SKM-1 treated with dmso at 0.1 percent for 144 hours (cell line): Measurements from ENCODE around the gene RAB3D.
"Not testable (repeated sequence)": the region's sequence is repeated elsewhere in the genome, so short reads cannot be mapped to it uniquely, and the experiment has no call there.

Source experiments
- DNase-seq: peaks from one replicate; lab custom pipeline; 2025; ENCODE audit not compliant: unreplicated experiment; lab: John Stamatoyannopoulos, UW

Gene RAB3D

DNA sequence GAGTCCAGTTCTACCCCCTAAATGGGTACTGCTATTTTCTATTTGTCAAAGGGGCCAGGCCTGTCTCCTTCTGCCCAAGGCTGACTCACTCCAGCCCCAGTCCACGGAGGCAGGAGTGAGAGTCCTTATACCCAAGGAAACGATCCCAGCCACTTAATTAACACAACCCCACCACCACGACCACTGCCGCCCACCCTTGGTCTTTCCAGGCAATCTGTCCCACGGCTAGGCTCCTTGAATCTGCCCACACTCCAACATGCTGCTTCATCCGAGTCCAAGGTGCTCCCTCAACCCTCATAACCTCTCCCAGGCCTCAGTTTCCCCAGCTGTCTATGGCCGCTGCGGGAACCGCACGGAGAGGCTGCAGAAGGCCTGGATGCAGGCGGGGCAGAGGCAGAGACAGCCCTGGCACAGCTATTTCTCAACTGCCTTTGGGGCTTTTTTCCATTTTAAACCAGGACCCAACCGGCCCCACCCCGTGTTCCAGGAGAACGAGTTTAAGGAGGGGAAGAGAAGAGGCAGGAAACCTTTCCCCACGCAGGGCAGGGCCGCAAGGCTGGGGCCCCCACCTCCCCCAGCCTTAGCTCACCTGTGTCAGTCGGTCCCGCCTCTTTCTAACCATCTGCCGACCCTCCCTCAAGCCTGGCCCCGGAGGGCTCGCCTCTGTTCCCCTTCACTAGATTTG is 746 bp downstream of the RAB3D start:
- no peak for DNase-seq

DNA sequence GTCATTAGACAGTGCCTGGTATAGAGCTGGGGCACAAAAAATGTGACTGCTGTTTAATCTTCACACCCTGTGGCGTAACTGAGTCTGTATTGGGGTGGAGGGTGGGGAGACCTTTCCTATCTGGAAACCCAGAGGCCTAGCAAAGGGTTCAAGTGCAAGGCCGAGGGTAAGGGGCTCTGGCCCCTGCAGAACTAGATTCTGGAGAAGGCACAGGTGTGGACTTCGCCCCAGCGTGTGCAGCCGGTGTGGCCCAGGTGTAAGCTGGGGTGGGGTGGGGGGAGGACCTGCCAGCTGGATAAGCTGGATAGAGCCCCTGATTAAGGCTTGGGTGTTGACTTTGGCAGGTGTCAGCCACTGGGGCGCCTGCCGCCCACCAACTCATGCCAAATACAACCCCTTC is 1.3 kb downstream of the RAB3D start:
- no peak for DNase-seq

DNA sequence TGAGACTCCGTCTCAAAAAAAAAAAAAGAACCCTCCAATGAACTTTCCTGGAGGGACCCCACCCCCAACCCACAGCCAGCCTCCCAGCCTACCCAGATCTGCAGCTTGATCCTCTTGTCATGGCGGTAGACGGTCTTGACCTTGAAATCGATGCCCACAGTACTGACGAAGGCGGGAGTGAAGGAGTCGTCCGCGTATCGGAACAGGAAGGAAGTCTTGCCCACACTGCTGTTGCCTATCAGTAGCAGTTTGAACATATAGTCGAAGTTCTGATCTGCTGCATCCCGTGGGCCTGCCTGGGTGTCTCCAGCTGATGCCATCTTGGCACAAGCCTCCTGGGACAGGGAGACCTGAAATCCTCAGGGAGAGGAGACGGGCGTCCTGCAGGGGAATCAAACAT is 2.4 kb downstream of the RAB3D start:
- no peak for DNase-seq

DNA sequence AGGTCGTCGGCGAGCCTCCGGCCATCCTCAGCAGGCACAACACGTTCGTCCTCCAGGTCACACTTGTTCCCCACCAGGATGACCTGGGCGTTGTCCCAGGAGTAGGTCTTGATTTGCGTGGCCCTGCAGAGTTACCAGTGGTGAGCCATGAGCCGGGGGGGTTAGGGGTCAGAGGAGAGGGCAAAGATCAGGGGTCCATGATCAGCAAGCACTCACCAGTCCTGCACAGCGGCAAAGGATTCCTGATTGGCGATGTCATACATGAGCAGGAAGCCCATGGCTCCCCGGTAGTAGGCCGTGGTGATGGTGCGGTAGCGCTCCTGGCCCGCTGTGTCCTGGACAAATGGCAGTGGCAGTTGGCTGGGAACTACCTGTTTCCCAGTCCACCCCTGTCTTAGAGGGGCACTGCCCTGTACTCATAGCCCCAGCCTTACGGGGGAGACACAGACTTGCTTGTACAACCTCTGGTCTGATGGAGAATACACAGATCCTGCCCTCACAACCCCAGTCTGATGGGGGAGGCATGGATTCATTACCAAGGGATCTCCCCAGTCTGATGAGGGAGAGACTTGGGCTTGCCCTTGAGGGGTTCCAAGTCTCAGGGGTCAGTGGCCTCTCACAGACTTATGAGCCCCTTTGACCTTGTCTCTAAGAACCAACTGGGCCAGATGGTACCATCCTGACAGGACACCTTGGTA is 3.9 kb downstream of the RAB3D start:
- no peak for DNase-seq

DNA sequence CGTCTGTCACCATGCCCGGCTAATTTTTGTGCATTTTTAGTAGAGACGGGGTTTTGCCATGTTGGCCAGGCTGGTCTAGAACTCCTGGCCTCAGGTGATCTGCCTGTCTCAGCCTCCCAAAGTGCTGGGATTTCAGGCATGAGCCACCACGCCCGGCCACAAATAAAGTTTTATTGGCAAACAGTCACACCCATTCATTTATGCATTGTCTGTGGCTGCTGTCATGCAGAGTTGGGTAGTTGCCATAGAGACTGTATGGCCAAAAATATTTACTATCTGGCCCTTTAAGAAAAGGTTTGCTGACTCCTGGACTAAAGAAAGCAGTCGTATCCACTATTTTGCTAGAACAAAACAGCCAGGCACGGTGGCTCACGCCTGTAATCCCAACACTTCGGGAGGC is 5.6 kb downstream of the RAB3D start:
- DNase-seq = not testable (repeated sequence)

DNA sequence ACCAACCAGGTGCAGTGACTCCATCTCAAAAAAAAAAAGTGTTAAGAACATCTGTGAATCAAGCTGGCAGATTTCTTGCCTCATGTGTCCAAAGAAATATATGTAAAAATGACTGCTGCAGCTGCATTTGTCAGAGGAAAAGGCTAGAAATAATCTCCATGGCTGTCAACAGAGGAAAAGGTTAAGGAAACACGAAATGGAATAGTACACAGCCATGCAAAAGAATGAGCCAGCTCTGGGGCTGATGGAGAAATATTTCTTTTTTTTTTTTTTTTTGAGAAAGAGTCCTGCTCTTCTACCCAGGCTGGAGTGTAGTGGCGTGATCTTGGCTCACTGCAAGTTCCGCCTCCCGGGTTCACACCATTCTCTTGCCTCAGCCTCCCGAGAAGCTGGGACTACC is 6.6 kb downstream of the RAB3D start:
- DNase-seq = no peak

DNA sequence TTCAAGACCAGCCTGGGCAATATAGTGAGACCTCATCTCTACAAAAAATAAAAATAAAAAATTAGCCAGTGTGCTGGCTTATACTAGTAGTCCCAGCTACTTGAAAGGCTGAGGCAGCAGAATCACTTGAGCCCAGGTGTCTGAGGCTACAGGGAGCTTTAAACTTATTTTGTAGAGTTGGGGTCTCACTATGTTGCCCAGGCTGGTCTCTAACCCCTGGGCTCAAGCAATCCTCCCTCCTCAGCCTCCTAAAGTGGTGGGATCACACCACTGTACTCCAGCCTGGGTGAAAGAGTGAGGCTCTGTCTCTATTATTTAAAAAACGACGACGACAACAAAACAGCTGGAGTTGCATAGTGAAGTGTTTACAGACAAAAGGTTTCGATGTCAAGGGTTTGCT is 8.0 kb downstream of the RAB3D start:
- no peak for DNase-seq

DNA sequence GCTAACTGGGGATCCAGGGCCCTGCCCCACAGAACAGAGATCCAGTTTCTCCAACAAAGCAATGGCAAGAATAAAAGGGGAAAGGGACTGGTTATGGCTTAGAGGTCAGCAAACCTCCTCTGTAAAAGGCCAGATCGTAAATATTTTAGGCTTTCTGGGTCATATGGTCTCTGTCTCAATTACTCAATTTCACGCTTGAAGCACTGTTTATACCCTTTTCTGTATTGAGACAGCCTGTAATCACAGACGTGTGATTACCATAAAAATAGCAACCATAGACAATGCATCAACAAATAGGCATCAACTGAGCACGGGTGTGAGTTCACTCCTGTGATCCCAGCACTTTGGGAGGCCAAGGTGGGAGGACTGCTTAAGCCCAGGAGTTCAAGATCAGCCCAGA is 9.3 kb downstream of the RAB3D start:
- no peak for DNase-seq

DNA sequence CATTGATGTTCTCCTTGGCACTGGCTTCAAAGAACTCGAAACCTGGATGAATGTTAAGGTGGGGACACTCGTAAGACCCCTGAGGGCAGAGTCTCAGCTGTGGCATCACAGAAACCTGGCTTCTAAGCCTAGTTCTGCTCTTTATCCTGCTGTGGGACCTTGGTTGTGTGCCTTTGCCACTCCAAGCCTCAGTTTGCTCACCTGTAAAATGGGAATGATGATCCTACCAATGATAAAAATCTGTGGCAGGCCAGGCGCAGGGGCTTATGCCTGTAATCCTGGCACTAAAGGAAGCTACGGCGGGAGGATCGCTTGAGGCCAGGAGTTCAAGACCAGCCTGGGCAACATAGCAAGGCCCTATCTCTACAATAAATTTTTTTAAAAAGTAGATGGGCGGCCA is 13.9 kb downstream of the RAB3D start:
- DNase-seq = no peak

DNA sequence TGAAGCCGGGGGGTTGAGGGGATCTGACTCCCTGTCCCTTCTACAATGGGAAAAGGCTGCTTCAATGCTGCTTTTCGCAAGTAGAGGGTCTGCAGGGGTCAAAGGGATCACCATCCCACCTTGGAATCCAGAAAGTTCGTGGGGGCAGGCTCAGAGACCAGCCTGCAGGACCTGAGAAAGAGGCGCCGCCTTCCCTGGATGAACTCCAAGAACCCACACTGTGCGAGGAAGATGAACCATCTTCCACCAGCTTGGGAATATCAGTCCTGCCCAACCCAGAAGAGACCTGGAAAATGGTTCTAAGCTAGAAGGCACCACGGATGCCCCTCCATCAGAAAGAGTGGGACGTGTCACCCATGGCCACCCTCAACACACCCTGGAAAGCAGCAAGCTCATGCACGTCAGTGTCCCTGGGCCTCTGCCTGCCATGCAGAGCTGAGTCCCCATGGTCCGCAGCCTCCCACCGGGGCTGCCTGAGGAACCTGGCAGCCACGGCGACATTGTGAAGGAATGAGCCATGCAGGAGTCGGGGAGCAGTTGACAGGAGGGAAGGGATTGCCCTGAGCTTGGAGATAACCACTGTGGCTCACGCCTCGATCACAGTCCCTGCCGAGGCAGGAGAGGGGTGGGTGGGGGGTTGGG is 14.6 kb downstream of the RAB3D start:
- DNase-seq = no peak

DNA sequence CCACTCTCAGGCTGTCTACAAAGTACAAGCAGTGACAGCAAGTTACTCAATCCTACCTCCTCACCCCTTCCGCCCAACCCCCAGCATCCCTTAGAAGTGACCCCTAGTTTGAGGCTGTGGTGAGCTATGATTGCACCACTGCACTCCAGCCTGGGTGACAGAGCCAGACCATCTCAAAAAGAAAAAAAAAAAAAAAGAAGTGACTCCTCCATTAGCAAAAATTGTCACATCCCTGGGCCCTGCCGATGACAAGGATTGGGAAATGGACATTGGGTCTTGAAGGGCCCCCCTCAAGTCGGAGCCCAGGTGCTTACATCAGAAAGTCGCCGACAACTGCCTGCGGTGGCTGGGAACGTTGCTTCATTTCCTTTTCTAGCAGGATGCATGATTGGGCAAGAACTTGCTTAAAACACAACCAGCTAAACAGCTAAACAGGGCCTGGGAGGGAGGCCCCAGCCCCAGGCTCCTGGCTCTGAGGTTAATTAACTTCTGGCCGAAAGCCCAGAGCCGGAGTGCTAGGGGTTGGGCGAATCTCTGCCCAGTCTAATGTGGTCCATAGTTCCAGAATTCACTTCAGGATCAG is 15.3 kb downstream of the RAB3D start:
- DNase-seq = peak; percentile 100

DNA sequence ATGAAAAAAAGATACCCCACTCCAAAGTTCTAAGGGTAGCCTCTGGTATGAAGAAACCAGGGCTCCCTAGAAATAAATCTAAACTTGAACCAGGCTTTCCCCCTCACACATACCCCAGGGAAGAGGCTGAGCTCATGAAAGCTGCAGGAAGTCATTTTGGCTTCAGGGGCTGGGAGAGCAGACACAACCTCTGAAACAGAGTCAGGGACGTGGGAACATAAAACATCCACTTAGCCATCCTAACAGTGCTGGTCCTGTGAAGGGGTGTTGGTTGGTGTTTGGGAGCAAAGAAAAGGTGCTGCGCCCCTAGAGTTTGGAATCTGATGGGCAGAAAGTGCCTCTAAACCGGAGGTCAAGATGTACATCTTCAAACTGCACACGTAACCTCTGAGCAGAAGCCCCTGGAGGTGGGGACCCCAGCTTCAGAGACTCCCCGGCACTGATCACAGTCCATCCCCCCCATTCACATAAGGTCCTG is 15.8 kb downstream of the RAB3D start:
- DNase-seq = no peak

DNA sequence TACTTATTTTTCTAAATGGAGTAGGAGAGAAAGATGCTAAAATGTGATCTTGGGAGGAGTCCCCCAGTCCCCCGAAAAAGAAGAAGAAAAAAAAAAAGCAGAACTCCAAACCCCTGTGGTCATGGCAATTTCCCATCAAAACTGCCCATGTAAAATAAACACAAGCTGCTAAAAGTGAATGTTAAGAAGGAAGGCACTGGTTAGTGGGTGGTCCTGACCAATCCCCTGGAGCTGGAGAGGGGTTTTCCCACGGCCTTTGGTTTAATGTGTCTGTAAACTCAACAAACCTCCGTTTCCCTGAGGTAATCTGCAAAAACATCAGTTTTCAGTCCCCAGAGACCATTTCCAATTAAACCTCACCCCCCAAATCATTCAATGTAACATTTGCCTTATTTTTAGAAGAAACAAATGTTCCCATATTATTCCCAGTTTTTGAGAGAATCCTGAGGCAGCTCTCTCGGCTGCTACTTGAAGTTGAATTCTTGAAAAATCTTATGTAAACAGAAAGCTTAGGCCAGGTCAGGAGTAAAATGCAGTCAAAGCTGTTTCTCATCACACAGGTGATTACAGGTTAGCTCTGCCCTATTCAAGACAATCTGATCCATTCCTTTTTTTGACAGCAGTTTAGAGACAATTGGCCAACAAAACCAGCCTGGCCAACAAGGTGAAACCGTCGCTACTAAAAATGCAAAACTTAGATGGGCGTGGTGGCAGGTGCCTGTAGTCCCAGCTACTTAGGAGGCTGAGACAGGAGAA is 17.0 kb downstream of the RAB3D start:
- DNase-seq = peak; percentile 51

DNA sequence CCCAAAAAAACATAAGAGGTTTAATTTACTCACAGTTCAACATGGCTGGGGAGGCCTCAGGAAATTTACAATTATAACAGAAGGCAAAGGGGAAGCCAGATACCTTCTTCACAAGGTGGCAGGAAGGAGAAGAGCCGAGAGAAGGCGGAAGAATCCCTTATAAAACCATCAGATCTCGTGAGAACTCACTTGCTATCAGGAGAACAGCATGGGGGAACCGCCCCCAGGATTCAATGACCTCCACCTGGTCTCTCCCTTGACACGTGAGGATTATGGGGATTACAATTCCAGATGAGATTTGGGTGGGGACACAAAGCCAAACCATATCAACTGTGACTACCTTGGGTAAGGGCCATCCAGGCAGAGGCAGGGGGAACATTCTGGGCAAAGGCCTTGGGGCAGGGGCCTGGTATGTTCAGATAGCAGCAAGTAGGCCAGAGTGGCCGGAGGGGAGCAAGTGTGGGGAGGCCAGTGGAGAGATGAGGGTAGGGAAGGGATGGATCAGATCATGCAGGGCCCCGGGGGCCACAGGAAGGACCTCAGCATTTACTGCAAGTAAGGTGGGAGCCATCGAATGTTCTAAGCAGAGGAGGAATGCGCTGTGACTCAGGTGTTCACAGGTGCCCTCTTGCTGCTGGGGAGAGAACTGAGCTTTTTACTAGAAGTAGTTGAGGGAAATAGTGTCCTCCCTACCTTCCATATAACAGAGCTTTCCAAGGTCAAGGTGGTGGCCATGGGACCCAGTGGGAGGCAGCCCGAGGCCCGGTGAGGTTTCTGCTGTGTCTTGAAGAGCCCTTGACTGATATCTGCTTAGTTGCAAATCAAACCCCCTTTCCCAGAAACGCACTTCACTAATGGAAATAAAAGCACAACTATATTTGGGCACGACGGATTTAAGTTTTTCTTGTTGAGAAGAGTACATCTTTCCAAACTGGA is 18.0 kb downstream of the RAB3D start:
- DNase-seq = peak; percentile 16

DNA sequence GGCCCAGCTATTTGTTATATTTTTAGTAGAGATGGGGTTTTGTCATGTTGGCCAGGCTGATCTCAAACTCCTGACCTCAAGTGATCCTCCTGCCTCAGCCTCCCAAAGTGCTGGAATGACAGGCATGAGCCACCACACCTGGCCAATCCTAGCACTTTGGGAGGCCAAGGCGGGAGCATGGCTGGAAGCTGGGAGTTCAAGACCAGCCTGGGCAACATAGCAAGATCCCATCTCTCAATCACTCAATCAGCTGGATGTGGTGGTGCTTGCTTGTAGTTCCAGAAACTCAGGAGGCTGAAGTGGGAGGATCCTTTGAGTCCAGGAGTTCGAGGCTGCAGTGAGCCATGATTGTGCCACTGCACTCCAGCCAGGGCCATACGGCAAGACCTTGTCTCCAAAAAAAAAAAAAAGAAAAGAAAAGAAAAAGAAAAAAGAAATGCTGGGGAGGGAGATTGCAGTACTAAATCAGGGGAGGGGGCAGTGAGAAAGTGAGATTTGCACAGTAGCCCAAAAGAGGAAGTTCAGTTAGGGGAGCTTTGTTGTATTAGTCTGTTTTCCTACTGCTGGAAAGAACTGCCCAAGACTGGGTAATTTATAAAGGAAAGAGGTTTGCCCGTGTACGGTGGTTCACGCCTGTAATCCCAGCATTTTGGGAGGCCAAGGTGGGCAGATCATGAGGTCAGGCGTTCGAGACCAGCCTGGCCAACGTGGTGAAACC is 19.0 kb downstream of the RAB3D start:
- DNase-seq = peak; percentile 55

DNA sequence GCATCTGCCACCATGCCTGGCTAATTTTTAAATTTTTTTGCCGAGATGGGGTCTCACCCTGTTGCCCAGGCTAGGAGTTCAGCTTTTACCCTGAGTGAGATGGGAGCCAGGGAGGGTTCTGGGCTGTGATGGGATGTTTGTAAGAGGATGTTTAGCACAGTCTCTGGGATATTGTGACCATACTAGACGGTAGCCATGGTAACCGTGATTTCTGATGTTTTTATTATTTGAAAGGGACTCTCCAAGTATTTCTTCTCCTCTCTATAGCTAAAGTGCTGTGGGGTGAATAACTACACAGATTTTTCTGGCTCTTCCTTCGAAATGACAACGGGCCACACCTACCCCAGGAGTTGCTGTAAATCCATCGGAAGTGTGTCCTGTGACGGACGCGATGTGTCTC is 33.1 kb downstream of the RAB3D start:
- no peak for DNase-seq

DNA sequence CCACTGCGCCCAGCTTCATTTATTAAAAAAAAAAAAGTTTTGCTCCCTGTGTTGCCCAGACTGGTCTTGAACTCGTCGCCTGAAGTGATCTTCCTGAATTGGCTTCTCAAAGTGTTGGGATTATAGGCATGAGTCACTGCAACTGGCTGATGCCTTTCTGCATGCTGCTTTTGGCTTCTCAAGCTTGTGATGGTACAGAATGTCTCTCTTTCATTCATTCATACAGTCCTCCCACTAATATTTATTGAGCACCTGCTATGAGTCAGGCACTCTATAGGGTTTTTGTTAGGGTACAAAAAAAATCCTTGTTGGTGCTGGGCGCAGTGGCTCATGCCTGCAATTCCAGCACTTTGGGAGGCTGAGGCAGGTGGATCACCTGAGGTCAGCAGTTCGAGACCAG is 34.5 kb downstream of the RAB3D start:
- DNase-seq = no peak

DNA sequence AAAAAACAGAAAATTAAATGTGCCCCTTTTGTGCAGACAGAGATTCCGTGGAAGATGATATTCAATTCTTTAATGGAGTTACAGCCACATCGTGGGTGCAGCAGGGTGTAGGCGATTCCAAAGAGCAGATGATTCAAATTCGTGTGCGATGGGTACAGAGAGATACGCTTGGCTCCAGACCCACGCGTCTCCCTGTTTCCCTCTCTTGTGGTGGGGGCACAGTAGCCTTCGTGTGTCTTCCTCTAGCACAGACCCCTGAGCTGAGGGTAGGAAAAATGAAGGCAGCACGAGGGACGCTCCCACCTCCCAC is 38.7 kb downstream of the RAB3D start:
- DNase-seq = no peak

DNA sequence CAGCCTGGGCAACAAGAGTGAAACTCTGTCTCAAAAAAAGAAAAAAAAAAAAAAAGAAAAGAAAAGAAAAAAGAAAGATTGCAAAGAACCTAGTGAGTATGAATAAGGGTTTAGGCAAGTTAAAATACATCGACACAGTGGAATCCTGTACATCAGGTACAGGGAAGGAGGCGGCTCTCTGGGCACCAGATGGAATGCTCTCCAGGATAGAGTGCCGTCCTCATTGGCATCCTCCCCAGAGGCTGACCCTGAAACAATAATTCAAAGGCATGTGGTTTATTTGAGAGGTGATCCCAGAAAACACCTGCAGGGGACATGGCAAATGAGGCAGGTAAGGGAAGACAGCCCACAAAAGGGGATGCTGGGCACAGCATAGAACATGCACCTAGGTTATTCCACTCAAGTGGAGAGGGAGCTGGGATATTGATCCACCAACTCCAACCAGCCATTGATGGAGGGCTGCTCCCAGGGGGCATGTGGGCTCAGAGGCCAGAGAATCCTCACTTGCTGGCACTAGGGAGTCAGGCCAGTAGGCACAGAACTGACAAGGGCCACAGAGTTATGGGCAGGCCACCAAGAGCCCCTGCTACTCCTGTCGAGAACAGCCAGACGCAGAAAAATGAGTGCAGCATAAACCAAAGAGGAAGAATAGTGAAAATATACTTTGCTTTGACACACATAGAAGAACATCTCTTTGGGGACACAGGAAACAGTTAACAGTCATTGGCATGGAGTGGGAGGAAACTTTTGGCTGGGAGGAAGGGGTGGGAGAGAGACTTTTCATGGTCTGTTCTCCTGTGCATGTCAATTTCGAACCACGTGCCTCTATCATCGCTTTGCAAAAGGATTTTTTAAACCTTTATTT is 39.3 kb downstream of the RAB3D start:
- no peak for DNase-seq
